T-helper 17 cell (primary cell): ENCODE measurements around the gene EDRF1. TPM values are rescaled to one million over a fixed set of nuclear protein-coding genes. Genes with fewer than 3 reads are reported as not detected.

Source experiments
- ATAC-seq: fragments of 150-1000 bp; cut with Tn5 transposase; 2 replicates; pipeline ENCODE4 v1.10.0; 2021; ENCODE audit warnings: mild to moderate bottlenecking, moderate library complexity
- DNase-seq, 3 donors: peaks; one replicate each; pipeline versions ENCODE4 v3.0.0 to v3.0.0-alpha.2; 2020 to 2021
- H3K9me3 ChIP-seq: one replicate; pipeline ENCODE4 v1.7.0; 2013; ENCODE audit warnings: low read length, mild to moderate bottlenecking; ENCODE audit not compliant: control insufficient read depth, poor library complexity, severe bottlenecking
- H3K27ac Mint-ChIP-seq: one replicate; pipeline ENCODE4 v1.8.0; 2022; ENCODE audit warnings: mild to moderate bottlenecking, moderate library complexity, mixed read lengths
- H3K27me3 Mint-ChIP-seq: one replicate; pipeline ENCODE4 v1.8.0; 2022; ENCODE audit warnings: mixed read lengths
- H3K36me3 Mint-ChIP-seq: one replicate; pipeline ENCODE4 v1.8.0; 2022; ENCODE audit warnings: low read depth, mixed read lengths
- H3K4me1 Mint-ChIP-seq: one replicate; pipeline ENCODE4 v1.8.0; 2022; ENCODE audit warnings: mild to moderate bottlenecking, mixed read lengths
- H3K4me3 Mint-ChIP-seq: one replicate; pipeline ENCODE4 v1.8.0; 2022; ENCODE audit warnings: mild to moderate bottlenecking, moderate library complexity, mixed read lengths
- total RNA-seq, 4 donors: library from RNA in 2 of 4; stranded (reverse) in 2 of 4; gene quantifications; one replicate each; pipeline ENCODE4 v1.2.3 and lab custom pipeline; 2022 to 2026

EDRF1 gene
- total RNA-seq, 2 donors from 2014 or later, result 33.5 to 51.1 TPM

DNA sequence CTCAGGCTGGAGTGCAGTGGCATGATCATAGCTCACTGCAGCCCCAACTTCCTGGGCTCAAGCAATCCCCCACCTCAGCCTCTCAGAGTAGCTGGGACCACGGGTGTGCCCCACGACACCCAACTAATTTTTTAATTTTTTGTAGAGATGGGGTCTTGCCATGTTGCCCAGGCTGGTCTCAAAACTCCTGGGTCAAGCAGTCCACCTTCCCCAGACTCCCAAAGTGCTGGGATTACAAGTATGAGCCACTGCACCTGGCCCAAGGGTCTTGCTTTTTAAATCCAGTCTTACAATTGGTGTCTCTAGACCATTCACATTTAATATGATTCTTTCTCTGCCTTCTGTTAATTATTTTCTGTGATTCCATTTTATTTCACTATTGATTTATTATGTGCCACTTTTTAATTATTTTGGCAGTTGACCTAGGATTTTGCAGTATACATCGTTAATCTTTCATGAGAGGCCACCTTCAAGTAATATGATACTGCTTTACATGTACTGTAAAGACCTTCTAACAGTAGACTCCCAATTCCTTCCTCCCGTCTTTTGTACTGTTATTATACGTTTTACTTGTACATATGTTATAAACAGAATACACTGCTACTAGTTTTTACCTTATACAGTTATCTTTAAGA, 37.5 kb downstream of the EDRF1 start:
- Mint-ChIP-seq H3K27me3 (no peaks in the 10 kb centered on the region), H3K4me3 (no peak overlapping the region), H3K4me1 (peaks cover 22% of the 10 kb centered on the region), H3K27ac (no peak overlapping the region), H3K36me3 (peaks cover 25% of the 10 kb centered on the region)
- DNase-seq (no peak), ATAC-seq (no peak)
- no peaks in the 10 kb centered on the region for H3K9me3 ChIP-seq

DNA sequence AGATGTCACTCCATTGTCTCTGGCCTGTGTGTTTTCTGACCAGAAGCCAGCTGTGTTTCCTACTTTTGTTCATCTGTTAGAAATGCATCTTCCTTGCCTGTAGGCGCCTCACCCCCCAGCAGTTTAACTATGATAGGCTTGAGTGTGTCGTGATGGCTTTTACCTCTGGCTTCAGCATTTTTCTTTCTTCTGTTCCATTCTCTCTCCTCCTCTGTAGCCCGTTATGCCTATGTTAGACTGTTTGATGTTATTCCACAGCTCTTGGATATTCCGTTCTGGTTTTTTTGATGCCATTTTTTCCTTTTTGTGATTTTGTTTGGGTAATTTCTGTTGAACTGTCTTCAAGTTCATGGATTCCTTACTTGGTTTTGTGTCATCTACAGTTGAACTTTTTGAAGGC, 38.2 kb downstream of the EDRF1 start:
- no peaks in the 10 kb centered on the region for H3K27me3 Mint-ChIP-seq
- H3K4me1 Mint-ChIP-seq, result peaks cover 22% of the 10 kb centered on the region
- peaks cover 25% of the 10 kb centered on the region for H3K36me3 Mint-ChIP-seq
- no peak overlapping the region for H3K4me3 Mint-ChIP-seq
- ATAC-seq (no peak), DNase-seq (no peak)
- peak overlapping the region; percentile 30 for H3K27ac Mint-ChIP-seq
- no peaks in the 10 kb centered on the region for H3K9me3 ChIP-seq

DNA sequence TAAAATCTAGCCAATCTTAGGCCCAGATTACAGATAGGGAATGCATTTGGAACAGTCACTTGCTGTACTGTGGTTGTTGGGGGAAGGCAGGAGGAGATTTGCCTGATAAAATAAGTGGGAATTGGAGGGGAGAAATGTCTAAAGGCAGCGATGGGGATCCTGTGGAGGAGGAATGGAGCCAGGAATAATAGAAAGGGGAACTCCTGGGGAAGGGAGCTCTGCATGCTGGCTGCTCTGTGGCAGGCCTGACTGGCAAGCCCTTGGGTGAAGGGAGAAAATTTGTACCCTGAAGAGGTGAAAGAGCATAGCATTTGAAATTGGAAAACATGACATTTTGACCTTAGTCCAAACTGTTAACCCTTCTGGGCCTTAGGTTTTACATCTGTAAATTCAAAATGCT, 42.5 kb downstream of the EDRF1 start:
- Mint-ChIP-seq H3K36me3 (peaks cover 13% of the 10 kb centered on the region), H3K27ac (peak overlapping the region; percentile 90)

DNA sequence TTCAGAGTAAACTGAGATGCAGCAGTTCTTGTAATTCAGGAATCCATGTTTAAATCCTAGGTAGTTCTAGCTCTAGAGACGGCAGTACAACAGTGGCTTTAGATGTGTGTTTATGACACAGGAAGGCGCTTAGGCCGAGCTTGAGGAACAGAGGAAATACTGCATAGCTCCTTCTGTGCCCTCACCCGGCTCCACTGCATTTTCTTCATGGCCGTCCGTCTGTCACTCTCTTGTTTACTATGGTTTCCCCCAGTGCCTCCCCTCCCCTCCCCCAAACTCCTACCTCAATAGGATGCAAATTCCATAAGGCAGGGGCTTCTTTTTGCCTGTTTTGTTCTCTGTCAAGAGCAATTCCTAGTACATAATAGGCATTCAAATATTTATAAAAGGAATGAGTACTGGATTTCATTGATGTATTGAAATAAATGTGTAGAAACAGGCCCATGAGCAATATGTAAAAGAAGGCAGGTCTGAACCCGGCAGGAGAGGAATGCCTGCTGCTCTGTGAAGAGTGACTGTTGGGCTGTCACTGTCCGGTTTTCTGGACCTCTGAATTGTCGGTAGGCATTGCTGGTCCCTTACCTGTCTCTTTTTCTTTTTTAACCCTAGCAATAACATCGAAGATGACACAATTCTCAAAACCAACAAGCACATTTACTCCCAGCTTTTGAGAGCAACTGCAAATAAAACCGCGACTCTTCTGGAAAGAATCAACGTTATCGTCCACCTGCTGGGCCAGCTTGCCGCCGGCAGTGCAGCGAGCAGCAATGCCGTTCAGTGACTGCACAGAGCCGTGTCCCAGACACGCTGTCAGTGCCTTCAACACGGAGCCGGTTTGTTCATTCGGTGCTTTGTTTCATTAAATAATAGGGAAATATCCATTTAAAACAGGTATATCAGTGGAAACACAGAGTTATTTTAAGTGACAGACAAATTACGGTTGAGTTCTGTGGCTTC, 43.5 kb downstream of the EDRF1 start:
- DNase-seq (no peak), ATAC-seq (no peak)
- no peaks in the 10 kb centered on the region for H3K9me3 ChIP-seq
- Mint-ChIP-seq H3K4me3 (no peak overlapping the region), H3K4me1 (peaks cover 3% of the 10 kb centered on the region), H3K36me3 (peaks cover 8% of the 10 kb centered on the region), H3K27me3 (no peaks in the 10 kb centered on the region), H3K27ac (no peak overlapping the region)

More for the DNA sequence above, 42.5 kb downstream of the EDRF1 start:
- H3K9me3 ChIP-seq, result no peaks in the 10 kb centered on the region
- no peak for ATAC-seq
- no peak overlapping the region for H3K4me3 Mint-ChIP-seq
- no peak for DNase-seq
- H3K4me1 Mint-ChIP-seq, result peaks cover 9% of the 10 kb centered on the region
- H3K27me3 Mint-ChIP-seq, result no peaks in the 10 kb centered on the region

DNA sequence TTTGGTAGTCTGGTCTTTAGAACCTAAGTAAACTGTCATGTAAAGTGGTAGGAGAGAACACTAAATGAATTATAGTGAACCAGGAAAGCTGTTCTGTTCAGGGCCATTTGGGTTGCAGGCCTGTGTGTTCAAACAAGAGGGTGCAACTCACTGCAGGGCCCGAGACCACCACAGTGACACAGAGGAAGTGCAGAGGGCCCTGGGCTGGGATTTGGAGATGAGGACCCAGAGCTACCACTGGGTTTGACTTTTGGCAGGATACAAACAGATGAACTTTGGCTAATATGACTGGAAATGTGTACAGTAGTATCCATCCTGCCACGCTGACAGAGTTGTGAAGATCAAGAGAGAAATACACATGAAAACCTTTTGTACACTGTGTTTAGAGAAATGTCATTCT, 46.3 kb downstream of the EDRF1 start:
- H3K36me3 Mint-ChIP-seq, result peaks cover 5% of the 10 kb centered on the region
- ATAC-seq, result no peak

DNA sequence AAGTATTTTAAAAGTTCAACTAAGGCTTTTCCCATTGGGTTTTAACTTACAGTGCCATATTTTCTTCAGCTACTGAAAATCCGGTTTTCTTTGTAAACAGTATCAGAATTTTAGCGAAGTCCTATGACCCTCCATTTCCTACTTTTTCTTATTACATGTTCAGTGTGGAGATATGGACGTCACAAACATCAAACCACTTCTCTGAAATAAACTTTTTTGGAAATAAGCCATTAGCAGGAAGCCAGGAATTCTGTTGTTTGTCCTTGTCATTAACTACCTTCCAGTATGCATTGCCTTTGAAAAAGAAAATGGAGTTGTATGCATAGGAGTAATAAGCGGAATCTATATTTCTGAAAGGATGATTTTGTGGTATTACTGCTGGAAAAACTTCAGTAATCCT, 47.0 kb downstream of the EDRF1 start:
- peaks cover 5% of the 10 kb centered on the region for H3K36me3 Mint-ChIP-seq
- DNase-seq (no peak), ATAC-seq (no peak)
- no peak overlapping the region for H3K4me3 Mint-ChIP-seq
- no peaks in the 10 kb centered on the region for H3K9me3 ChIP-seq
- H3K27me3 Mint-ChIP-seq, result no peaks in the 10 kb centered on the region
- peaks cover 3% of the 10 kb centered on the region for H3K4me1 Mint-ChIP-seq
- H3K27ac Mint-ChIP-seq, result no peak overlapping the region

More for the DNA sequence above, 46.3 kb downstream of the EDRF1 start:
- no peaks in the 10 kb centered on the region for H3K27me3 Mint-ChIP-seq
- no peak overlapping the region for H3K4me3 Mint-ChIP-seq
- H3K27ac Mint-ChIP-seq, result no peak overlapping the region
- peaks cover 3% of the 10 kb centered on the region for H3K4me1 Mint-ChIP-seq
- DNase-seq, result no peak
- no peaks in the 10 kb centered on the region for H3K9me3 ChIP-seq

DNA sequence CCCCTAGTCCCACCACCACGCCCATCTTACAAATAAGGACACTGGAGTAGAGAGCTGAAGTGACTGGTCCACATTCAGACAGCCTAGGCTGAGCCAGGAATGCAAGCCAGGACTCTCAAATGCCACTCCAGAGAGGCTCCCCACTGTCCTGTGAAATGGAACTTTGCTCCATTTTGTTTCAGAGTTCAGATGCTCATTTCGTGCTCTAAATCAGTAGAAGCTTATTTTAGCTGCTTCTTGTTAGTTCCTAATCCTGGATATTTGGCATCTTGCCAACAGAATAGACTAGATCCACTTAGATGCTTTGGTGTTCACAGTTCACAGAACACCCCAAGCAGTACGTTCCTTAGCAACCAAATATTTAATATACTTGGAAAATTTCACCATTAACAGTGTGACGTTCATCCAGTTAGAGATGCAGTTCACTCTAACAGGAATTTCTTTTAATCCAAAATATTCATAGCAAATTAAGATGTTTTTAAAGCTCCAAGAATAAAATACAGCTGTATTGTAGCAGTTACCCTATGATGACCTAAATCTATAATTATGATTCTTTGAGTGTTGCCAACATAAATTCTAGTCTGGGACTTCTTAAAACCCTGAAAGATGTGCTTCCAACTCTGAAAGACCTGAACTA, 48.8 kb downstream of the EDRF1 start:
- H3K9me3 ChIP-seq, result no peaks in the 10 kb centered on the region
- Mint-ChIP-seq H3K4me3 (no peak overlapping the region), H3K36me3 (peaks cover 2% of the 10 kb centered on the region), H3K27me3 (peaks cover 5% of the 10 kb centered on the region), H3K4me1 (peaks cover 3% of the 10 kb centered on the region), H3K27ac (peak overlapping the region; percentile 29)
- ATAC-seq (no peak), DNase-seq (no peak)

DNA sequence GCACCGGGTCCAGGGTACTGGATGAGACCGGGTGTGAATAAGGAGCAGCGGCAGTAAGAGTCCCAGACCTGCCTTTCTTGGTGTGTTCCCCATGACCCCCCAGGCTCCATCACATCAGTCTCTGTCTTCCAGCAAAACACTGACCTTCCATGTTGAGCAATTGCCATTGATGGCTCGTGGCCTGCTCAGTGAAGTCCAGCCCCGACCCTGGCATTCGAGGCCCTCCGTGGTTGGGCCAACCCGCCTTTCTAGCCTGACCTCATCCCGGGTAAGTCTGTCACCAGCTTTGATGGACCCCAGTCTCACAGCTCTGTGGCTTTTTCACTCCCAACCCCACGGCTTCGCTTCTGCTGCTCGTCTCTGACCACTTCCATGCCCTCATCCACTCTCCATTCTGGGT, 49.7 kb downstream of the EDRF1 start:
- peaks cover 2% of the 10 kb centered on the region for H3K36me3 Mint-ChIP-seq
- no peaks in the 10 kb centered on the region for H3K9me3 ChIP-seq
- H3K27ac Mint-ChIP-seq, result no peak overlapping the region
- DNase-seq, result no peak
- peaks cover 3% of the 10 kb centered on the region for H3K4me1 Mint-ChIP-seq
- H3K4me3 Mint-ChIP-seq, result no peak overlapping the region
- ATAC-seq, result no peak
- peaks cover 5% of the 10 kb centered on the region for H3K27me3 Mint-ChIP-seq

DNA sequence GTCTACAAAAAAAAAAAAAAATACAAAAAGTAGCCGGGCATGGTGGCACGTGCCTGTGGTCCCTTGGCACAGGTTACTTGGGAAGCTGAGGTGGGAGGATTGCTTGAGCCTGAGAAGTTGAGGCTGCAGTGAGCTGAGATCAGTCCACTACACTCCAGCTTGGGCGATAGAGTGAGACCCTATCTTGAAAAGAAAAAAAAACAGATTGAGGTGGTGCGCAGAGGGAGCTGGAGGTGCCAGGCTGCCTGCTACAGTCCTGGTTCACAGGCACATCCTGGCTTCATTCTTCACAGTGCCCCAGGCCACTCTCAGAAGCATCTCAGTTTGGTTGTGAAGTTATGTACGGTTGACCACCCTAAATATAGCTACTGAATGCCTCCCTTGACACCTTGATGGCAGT, 51.3 kb downstream of the EDRF1 start:
- no peaks in the 10 kb centered on the region for H3K9me3 ChIP-seq
- no peak overlapping the region for H3K27ac Mint-ChIP-seq
- H3K36me3 Mint-ChIP-seq, result peaks cover 2% of the 10 kb centered on the region
- H3K4me3 Mint-ChIP-seq, result no peak overlapping the region
- ATAC-seq, result no peak
- peaks cover 5% of the 10 kb centered on the region for H3K27me3 Mint-ChIP-seq
- peaks cover 3% of the 10 kb centered on the region for H3K4me1 Mint-ChIP-seq
- no peak for DNase-seq

DNA sequence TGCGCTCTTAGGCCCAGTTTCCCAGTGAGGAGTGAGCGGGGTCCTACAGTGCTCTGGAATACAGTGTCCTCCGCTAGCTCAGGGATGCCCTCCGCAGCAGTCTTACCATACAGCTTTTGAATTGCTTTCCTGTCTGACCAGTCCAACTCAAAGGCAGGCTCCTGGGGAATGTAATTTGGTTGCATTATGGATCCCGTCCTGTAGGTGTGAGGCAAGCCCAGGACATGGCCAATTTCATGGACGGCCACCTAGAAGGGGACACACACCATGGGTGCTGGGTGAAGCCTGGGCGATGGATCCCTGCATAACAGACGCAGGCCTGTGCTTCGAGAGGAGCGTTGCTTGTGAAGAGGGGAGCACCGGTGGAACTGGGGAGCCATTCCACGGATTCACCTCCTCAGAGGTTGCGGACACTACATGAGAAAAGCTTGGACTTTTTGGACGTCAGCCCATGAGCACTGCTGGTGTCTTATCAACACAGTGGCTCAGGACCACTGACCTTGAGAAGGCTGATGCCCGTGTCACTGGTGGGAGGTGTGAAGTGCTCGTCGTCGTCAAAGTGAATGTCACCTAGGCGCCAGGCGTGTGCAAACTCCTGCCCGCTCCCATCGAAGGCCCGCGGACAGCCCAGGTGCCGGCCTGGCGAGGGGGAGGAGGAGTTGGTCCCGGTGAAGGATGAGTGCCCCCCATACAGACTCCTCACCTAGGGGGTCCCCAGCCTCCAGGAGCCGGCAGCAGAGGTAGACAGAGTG, 52.8 kb downstream of the EDRF1 start:
- no peak overlapping the region for H3K27ac Mint-ChIP-seq
- no peak overlapping the region for H3K4me3 Mint-ChIP-seq
- peaks cover 5% of the 10 kb centered on the region for H3K27me3 Mint-ChIP-seq
- no peaks in the 10 kb centered on the region for H3K9me3 ChIP-seq
- DNase-seq (no peak), ATAC-seq (no peak)
- peaks cover 2% of the 10 kb centered on the region for H3K36me3 Mint-ChIP-seq
- peaks cover 3% of the 10 kb centered on the region for H3K4me1 Mint-ChIP-seq

DNA sequence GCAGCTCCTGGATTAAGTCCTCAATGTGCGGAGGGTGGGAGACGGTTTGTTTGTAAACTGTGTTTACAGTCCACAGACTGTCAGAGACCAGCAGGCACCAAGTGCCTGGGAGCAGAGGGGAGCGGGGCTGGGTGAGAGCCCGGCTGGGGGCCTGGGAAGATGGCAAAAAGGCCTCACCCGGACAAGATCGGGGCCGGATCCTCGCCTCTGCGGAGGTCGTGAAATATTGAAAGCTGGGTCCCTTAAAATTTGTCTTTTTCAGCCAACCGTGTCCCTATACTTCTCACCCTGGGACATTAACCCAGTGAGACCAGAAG, 53.3 kb downstream of the EDRF1 start:
- H3K4me1 Mint-ChIP-seq, result peaks cover 3% of the 10 kb centered on the region
- H3K27ac Mint-ChIP-seq, result no peak overlapping the region
- H3K36me3 Mint-ChIP-seq, result peaks cover 2% of the 10 kb centered on the region
- no peak for DNase-seq
- no peak for ATAC-seq
- no peaks in the 10 kb centered on the region for H3K9me3 ChIP-seq
- no peak overlapping the region for H3K4me3 Mint-ChIP-seq
- H3K27me3 Mint-ChIP-seq, result peaks cover 7% of the 10 kb centered on the region

DNA sequence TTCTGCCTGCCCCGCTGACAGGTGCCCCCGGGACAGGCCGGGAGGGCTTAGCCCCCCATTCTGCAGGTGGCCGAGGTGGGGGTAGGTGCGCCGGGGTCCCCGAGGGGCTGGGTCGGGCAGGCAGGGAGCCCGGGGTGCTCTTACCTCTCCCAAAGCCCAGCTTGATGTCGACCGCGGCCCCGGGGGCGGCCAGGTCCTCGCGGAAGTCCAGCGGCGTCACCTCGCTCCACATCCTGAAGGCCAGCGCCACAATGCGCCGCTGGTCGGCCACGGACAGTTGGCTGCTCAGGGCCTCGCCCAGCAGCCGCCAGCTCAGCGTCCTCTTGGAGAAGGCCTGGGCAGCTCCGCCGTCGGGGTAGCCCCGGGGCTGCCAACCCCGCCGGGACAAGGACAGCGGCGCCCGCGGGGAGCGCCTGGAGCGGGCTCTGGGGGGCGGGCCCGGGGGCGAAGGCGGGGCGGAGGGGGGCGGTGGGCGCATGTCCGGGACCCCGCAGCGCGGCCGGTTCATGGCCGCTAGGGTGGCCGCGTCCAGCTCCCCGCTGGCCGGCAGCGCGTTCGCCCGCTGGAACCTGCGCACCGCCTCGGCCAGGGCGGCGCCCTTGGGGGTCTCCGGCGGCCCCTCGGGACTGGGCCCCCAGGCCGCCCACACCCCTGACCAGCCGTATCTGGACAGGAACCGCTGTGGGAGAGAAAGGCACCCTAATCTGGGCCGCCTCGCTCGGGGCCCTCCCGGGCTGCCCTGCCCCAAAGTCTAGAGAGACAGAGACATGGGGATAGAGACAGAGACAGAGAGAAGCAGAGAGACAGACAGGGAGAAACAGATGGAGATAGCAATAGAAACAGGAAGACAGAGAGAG, 54.4 kb downstream of the EDRF1 start:
- Mint-ChIP-seq H3K27ac (no peak overlapping the region), H3K4me3 (no peak overlapping the region), H3K27me3 (peaks cover 14% of the 10 kb centered on the region), H3K36me3 (peaks cover 2% of the 10 kb centered on the region), H3K4me1 (peaks cover 3% of the 10 kb centered on the region)
- H3K9me3 ChIP-seq, result no peaks in the 10 kb centered on the region
- no peak for ATAC-seq
- no peak for DNase-seq
